Inferior parietal cortex (tissue), 1 donor: Measurements from ENCODE around the gene GRK1.

ENCODE experiments used
- DNase-seq: peaks from one replicate; pipeline ENCODE4 v3.0.0-alpha.2; 2016; ENCODE audit errors: extremely low spot score

Gene GRK1

GRCh38 chr13:113650275-113650674 is 16.7 kb upstream of the GRK1 start:
- DNase-seq = no peak

GRCh38 chr13:113650731-113651148 is 16.3 kb upstream of the GRK1 start:
- DNase-seq = no peak

GRCh38 chr13:113651511-113652403 is 15.3 kb upstream of the GRK1 start:
- no peak for DNase-seq

GRCh38 chr13:113652404-113653263 is 14.4 kb upstream of the GRK1 start:
- DNase-seq = no peak

GRCh38 chr13:113653264-113654174 is 13.5 kb upstream of the GRK1 start:
- no peak for DNase-seq

GRCh38 chr13:113654175-113654560 is 12.9 kb upstream of the GRK1 start:
- DNase-seq = no peak

- no peak for DNase-seq
These were observed 12.3 kb upstream of the GRK1 start for GRCh38 chr13:113654591-113655345.

GRCh38 chr13:113655346-113656002 is 11.5 kb upstream of the GRK1 start:
- no peak for DNase-seq

GRCh38 chr13:113656003-113656588 is 10.9 kb upstream of the GRK1 start:
- DNase-seq = no peak

GRCh38 chr13:113656831-113657671 is 10.0 kb upstream of the GRK1 start:
- no peak for DNase-seq

- DNase-seq = no peak
These were observed 8.9 kb upstream of the GRK1 start, which contains the start of gene ATP4B for GRCh38 chr13:113657851-113658741. Gene ATP4B, minus strand, starts transcription at chr13:113658198. Its CDS starts 54 bp downstream, at chr13:113658144.

GRCh38 chr13:113658836-113659235 is 8.2 kb upstream of the GRK1 start:
- DNase-seq = no peak

GRCh38 chr13:113659337-113659736 is 7.7 kb upstream of the GRK1 start:
- DNase-seq = no peak

- DNase-seq = no peak
These were observed 7.0 kb upstream of the GRK1 start for GRCh38 chr13:113660066-113660465.

- no peak for DNase-seq
These were observed 5.5 kb upstream of the GRK1 start for GRCh38 chr13:113661509-113661908.

GRCh38 chr13:113663934-113664333 is 3.1 kb upstream of the GRK1 start:
- no peak for DNase-seq

GRCh38 chr13:113664751-113665596 is 2.0 kb upstream of the GRK1 start:
- no peak for DNase-seq
